ENCODE data around the gene FSTL4. TPM values are rescaled to one million over a fixed set of nuclear protein-coding genes. Genes with fewer than 3 reads are reported as not detected.

The FSTL4 gene
- total and polyA plus RNA-seq, 12 donors: 0.01 to 0.42 (median 0.38) TPM; not detected in 6

DNA sequence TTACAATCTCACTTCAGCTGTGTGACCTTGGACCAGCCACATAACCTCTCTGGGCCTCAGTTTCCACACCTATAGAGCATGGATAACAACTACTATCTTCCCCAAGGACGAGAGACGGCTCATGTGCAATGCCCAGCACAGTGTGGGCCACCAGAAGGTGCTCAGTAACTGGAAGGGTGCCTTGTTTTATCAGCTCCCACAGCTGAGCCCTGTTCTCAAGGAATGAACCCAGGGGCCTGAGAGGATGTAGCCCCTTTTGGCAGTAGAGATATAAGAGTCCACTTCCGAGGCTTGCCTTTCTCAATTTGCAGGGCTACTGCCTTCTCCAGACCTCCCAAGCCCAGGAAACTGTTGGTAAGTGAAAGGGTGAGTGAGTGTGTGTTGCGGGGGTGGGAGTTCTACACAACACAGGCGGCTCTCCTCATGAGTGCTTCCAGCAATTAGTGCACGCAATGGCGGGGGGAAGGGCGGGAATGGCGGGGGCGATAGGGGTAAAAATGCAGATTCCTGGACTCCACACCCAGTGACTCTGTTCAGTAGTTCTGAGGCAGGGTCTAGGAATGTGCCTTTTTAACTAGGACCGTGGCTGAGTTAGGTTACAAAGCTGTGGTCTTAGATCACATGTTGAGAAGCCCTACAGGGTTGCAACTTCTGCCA is 185.1 kb downstream of the FSTL4 start:
- ATAC-seq: no peak
- 65 to 72% methylated on average over 11 of the region's 11 CpGs for WGBS, 2 donors
- Histone ChIP-seq H3K4me1 (peaks cover 0 to 7% (median 0%) of the 10 kb centered on the region in 9 donors), H3K4me3 (no peak overlapping the region), H3K36me3 (no peaks in the 10 kb centered on the region), H3K27ac (no peak overlapping the region), H3K27me3 (peaks cover 0 to 33% (median 0%) of the 10 kb centered on the region in 7 donors), H3K9me3 (no peaks in the 10 kb centered on the region)
- intact Hi-C loops (cut with DNase I): loop anchor here in 7 of 10 donors (5.0 to 10.0 kb wide), 5 partner anchors 178 to 518 kb away; partner anchors contain the start of gene FSTL4 (in 3 of the 7)
- TF ChIP-seq, protein P1, sequence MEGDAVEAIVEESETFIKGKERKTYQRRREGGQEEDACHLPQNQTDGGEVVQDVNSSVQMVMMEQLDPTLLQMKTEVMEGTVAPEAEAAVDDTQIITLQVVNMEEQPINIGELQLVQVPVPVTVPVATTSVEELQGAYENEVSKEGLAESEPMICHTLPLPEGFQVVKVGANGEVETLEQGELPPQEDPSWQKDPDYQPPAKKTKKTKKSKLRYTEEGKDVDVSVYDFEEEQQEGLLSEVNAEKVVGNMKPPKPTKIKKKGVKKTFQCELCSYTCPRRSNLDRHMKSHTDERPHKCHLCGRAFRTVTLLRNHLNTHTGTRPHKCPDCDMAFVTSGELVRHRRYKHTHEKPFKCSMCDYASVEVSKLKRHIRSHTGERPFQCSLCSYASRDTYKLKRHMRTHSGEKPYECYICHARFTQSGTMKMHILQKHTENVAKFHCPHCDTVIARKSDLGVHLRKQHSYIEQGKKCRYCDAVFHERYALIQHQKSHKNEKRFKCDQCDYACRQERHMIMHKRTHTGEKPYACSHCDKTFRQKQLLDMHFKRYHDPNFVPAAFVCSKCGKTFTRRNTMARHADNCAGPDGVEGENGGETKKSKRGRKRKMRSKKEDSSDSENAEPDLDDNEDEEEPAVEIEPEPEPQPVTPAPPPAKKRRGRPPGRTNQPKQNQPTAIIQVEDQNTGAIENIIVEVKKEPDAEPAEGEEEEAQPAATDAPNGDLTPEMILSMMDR (IDR thresholded peaks at IDR 0.05): no peak
- DNase-seq: no peak

DNA sequence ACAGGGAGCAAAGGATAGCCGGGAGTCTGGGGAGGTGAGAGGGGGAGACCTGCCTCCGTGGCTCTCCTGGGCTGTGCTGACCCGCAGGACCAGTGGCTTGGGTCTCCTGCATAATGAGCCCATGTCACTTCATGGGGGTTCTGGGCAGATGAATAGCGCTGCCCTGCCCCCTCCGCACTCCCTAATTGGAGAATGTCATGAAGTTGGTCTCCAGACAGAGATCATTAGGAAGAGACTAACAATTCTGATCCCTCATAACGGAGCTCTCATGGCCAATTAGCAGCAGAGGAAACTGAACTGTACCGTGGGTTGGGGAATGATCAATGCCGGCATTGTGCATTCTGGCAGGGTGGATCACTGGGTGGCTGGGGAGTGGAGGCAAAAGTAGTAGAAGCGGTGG is 186.1 kb downstream of the FSTL4 start:
- H3K4me1 ChIP-seq: peaks cover 0 to 7% (median 0%) of the 10 kb centered on the region in 9 donors
- ATAC-seq (no peak), DNase-seq (no peak)
- intact Hi-C loops (cut with DNase I): loop anchor here in 7 of 10 donors (5.0 to 10.0 kb wide), 5 partner anchors 179 to 519 kb away; partner anchors contain the start of gene FSTL4 (in 3 of the 7)
- H3K36me3 ChIP-seq: no peaks in the 10 kb centered on the region
- 73 to 78% methylated on average over 9 of the region's 9 CpGs for WGBS, 2 donors
- H3K27ac ChIP-seq: no peak overlapping the region
- TF ChIP-seq, protein P1 (IDR thresholded peaks at IDR 0.05): no peak
- H3K27me3 ChIP-seq: peaks cover 0 to 40% (median 0%) of the 10 kb centered on the region in 7 donors
- H3K4me3 ChIP-seq: no peak overlapping the region
- no peaks in the 10 kb centered on the region for H3K9me3 ChIP-seq

DNA sequence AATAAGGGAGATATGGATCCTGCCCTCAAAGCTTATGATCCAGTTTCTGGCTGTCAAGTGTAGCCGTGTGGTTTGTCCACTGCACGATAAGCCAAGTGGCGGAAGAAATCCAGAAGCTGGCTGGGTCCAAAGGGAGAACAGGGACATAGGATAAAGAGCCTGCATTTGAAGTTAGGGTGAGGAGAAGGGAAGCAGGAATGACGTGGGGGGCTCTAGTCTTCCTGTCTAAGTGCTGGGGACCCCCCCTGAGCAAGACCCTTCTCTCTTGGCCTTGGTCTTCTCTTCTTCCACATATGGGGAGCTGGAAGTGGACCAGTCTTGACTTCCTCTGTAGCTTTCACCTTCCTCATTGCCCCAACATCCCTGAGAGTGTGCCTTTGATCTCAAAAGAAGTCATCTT is 186.6 kb downstream of the FSTL4 start:
- DNase-seq (no peak), ATAC-seq (no peak)
- H3K27ac ChIP-seq: no peak overlapping the region
- TF ChIP-seq, protein P1 (IDR thresholded peaks at IDR 0.05): no peak
- no peaks in the 10 kb centered on the region for H3K9me3 ChIP-seq
- H3K36me3 ChIP-seq: no peaks in the 10 kb centered on the region
- H3K4me3 ChIP-seq: no peak overlapping the region
- 69 to 85% methylated on average over 4 of the region's 4 CpGs for WGBS, 2 donors
- H3K27me3 ChIP-seq: peaks cover 0 to 40% (median 0%) of the 10 kb centered on the region in 7 donors
- H3K4me1 ChIP-seq: peaks cover 0 to 7% (median 0%) of the 10 kb centered on the region in 9 donors
- intact Hi-C loops (cut with DNase I): loop anchor here in 7 of 10 donors (5.0 to 10.0 kb wide), 5 partner anchors 179 to 519 kb away; partner anchors contain the start of gene FSTL4 (in 3 of the 7)

DNA sequence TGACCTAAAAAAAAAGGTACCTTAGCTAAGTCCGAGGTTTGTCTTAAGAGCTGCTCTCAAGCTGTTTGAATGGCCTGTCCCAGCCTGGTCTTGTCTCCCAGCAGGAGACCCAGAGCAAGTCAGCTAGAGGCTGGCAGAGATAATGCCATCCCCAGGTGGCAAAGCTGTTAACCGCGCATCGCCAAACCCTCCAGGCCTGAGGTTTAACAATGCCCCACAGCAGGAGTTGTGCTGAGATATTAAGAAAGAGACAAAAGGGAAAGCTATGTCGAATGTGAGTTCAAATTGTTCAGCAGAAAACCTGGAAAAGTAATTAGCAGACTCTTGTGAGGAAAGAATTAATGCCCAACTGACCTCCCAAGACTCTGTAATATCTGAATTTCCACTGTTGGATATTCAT is 187.1 kb downstream of the FSTL4 start:
- ATAC-seq (no peak), DNase-seq (no peak)
- Histone ChIP-seq H3K4me1 (peaks cover 0 to 7% (median 0%) of the 10 kb centered on the region in 9 donors), H3K36me3 (no peaks in the 10 kb centered on the region), H3K4me3 (no peak overlapping the region), H3K9me3 (no peaks in the 10 kb centered on the region), H3K27ac (no peak overlapping the region), H3K27me3 (peaks cover 0 to 37% (median 0%) of the 10 kb centered on the region in 7 donors)
- intact Hi-C loops (cut with DNase I): loop anchor here in 7 of 10 donors (5.0 to 10.0 kb wide), 5 partner anchors 180 to 520 kb away; partner anchors contain the start of gene FSTL4 (in 3 of the 7)
- 78 to 80% methylated on average over 5 of the region's 5 CpGs for WGBS, 2 donors
- TF ChIP-seq, protein P1 (IDR thresholded peaks at IDR 0.05): no peak

All from heart right ventricle (tissue), 16 donors.